HG02970 (cell line): ENCODE measurements around the gene UGT1A7.

Experiments
- ATAC-seq: cut with Tn5 transposase; IDR thresholded peaks from one replicate; pipeline ENCODE4 v1.9.1; 2021; ENCODE audit warnings: mild to moderate bottlenecking, moderate library complexity, moderate number of reproducible peaks; ENCODE audit not compliant: unreplicated experiment, low FRiP score

The UGT1A7 gene

DNA sequence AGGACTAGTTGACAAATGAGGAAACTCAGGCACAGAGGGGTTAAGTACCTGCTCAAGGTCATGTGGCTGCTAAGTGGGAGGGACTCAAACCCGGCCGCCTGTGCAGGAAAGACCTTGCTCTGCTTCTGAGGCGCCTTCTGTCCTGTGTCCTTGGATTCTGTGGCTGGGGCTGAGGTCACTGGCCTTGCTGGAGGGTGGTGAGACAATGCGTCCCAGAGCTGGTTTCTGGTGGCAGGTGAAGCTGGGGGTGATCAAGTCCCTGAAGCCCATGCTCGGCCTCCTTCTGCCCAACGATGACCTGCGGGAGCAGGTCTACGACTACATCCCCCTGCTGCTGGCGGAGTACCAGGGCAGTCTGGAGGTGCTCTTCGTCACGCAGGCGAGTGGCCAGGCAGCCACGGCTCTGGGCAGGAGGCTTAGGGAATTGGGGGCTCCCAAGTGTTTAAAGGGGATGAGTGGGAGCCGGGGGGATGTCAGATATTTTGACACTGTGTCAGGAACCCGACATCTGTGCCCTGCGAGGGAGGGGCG, 112.5 kb downstream of the UGT1A7 start:
- ATAC-seq: no peak

DNA sequence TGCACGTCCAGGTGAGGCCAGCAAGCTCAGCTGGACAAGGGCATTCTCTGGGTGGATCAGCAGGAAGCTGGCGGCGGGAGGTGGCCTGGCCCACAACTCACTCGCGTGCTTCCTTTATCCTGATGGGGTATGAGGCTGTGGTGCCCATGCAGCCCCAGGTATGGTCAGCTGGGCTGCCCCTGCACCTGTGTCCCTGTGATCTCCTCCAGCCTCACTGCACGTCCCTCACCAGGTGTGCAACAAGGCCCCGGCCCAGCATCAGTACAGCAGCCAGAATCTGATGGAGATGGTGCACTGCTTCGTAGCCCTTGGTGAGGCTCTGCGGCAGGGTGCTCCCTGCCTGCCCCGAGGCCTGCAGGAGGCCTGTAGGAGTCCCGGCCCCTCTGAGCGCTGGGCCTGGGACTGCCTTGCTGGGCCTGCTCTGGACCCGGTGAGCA, 114.1 kb downstream of the UGT1A7 start:
- no peak for ATAC-seq

- no peak for ATAC-seq
Observed at GRCh38 chr2:233796254-233796653, 114.6 kb downstream of the UGT1A7 start.

- ATAC-seq: no peak
Observed at GRCh38 chr2:233798335-233799086, 116.8 kb downstream of the UGT1A7 start.

DNA sequence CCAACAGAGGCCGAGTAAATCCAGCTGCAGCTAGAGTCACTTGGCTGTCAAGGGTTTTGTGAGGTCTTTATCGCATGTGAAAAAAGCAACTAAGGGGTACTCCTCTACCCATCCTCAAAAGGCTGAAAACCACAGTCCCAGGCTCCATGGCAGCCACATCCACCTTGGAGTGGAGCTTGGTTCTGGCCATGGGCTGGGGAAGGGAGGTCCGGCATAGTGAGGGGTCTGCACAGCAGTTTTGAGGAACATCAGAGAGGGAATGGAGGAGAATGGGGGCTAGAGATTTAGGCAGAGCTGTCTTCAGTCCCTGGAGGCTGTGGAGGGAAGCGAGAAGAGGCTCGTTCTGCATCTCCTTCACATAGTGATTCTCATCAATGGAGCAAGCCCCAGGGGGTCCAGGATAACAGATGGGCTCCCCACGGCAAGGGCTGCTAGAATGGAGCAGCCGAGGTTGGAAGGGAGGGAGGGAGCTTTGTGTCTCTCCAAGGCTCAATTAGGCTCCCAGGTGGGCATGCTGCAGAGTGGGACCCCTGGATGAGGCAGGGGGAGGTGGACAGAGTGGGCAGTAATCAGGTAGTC, 117.5 kb downstream of the UGT1A7 start:
- no peak for ATAC-seq

DNA sequence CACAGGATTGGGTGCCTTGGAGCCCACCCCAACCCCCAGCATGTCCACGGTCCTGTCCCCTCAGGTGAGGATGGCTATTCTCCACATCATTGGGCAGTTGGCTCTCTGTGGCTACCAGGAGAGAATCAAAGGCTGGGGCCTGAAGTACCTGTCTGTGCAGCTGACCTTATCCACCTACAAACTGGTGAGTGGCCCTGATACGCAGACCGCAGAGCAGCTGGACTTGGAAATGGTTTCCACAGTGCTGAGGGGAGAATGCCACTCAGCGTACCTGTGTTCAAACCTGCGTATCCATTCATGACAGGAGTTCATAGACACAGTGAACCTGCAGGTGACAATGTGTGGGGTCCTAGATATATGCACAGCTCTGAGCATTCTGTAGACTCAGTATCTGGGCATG, 118.0 kb downstream of the UGT1A7 start:
- ATAC-seq: no peak

GRCh38 chr2:233800208-233800607, 118.5 kb downstream of the UGT1A7 start:
- ATAC-seq: no peak

DNA sequence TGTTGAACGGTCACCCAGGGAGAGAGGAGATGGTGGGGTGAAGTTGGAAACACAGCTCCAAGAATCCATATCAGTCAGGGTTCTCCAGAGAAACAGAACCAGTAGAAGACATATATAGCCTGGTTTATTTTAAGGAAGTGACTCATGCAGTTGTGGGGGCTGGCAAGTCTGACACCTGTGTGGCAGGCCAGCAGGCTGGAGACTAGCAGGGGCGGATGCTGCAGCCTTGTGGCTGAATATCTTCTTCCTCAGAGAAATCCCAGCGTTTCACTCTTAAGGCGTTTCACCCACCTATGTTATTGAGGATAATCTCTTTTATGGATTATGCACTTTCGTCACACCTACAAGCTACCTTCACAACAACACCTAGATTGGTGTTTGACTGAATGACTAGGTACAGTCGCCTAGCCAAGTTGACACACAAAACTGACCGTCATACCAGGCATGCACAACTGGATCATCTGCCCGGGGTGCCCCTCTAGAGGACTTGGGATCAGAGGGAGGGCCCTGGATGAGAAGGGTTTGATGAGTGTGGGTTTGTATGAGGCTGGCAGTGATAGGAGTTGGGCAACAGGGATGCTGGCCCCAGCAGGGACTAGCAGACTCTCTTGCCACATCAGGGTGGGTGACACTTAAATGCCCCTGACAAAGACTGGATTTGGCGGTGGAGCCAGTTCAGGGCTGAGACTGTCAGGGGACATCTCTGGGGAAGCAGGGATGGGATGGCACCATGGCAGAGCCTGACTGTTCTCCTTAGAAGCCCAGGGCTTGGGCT, 119.8 kb downstream of the UGT1A7 start:
- ATAC-seq: no peak

DNA sequence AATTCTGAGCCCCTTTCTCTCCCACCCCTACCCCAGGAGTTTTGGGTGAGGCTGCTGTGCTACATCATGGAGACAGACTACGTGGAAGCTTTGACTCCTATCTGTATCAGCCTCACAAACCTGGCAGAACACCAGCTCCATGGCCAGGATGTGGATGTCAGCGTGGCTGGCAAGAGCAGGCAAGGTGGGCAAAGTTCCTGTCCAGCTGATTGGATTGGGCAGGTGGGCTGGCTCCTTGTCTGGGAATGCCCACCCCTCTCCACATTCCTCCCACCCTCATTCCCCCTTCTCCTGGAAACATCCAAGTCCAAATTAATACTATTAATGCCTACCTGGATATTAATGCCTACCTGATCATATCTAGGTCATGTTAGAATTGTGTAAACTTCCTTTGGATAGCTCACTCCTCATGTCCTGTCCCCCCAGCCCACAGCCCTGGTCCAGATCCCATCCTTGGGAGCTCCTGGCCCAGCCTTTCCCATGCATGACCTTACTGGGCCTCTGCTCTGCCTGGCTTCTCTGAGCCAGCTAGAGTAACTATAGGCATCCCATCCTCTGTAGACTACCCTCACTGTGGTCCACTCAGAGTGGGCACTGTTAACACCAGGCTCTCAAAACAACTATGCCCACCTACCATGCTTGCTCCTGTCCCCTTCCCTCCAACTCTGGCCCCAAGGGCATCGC, 120.6 kb downstream of the UGT1A7 start:
- no peak for ATAC-seq

DNA sequence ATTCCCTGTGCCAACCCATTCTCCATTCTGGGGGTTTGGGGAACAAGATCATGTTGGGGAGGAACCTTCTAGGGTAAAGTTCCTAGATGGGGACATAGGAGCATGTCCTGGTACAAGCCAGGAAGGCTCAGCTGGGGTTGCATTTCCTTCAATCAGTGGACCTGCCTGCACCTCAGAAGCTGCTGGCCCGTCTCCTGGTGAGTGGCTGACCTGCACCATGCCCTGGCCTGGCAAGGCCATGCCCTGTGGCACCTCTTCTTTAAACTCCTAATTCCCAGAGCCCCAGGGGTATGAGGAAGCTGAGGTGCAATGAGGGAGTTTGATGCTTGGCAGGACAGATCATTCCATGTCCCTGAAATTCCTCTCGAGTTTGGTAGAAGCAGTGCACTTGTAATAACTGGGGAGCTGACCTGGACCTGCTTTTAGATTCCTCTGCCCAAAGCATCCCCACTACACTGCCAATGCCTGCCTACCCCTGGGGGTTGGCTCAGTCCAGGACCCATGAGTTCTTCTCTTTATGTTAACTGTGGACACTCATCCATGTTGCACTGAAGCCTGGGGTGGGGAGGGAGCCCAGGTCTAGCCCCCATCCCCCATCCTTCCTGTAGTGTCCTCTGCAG, 121.7 kb downstream of the UGT1A7 start:
- no peak for ATAC-seq

DNA sequence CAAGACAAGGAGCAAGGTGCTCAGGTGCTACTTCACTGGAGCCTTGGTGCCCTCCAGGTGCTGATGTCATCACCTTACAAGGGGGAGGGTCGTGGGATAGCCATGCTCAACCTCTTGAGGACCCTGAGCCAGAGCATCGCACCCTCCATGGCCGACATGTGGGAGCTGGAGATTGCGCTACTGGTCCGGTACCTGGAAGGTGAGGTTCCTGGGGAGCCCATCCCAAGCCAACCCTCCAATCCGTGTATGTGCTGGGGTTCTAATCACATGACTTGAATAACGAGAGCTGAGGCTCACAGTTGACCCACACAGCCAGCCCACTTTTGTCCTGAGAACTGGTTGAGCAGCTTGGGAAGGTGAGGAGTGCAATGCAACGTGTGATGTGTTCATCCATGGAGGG, 122.3 kb downstream of the UGT1A7 start:
- no peak for ATAC-seq

GRCh38 chr2:233807215-233807865, 125.6 kb downstream of the UGT1A7 start:
- no peak for ATAC-seq

DNA sequence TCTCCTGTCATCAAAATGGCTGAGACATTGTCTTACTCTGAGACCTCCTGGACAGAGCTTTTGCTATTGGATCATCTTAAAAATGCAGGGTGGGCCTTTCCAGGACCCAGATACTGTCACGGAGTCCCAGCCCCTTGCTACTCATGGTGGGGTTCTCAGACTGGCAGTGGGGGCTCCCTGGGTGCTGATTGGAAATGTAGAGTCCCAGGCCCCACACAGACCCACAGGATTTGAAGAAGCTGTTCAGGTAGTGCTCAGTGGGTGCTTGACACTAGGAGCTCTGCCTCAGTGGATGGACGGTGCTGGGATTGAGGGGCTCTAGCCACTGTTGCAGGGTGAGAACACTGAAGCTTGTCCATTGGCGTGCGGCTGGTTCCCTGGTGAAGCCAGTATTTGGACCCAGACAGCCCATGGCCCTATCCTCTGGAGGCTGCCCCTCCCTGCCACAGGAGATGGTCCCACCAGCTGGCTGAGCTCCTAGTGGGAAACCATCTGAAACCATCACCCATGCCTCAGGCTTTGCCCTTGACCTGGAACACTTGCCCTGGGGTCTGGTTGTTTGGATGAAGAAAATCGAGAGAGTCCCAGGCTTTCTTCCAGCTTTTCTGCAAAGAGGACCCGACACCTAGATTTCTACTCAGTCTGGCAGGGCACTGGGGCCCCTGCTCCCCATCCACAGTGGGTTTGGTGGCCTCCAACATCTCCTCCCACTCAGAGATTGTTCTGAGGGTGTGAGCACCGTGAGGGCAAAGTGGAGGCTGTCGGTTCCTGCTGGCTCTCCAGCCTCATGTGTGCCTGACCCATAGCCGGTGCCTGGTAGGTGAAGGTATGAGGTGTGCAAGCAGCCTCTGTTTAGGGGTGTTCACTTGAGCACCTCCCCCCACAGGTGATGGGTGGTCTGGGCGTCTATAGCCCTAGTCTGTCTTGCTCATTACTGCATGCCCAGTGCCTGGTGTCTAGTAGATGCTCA, 126.5 kb downstream of the UGT1A7 start:
- no peak for ATAC-seq

- no peak for ATAC-seq
Observed at GRCh38 chr2:233810385-233810784, 128.7 kb downstream of the UGT1A7 start.

GRCh38 chr2:233811087-233811486, 129.4 kb downstream of the UGT1A7 start:
- no peak for ATAC-seq

GRCh38 chr2:233811732-233812131, 130.0 kb downstream of the UGT1A7 start:
- no peak for ATAC-seq

GRCh38 chr2:233813236-233814055, 131.7 kb downstream of the UGT1A7 start:
- no peak for ATAC-seq
